NT2/D1 (cell line): ENCODE measurements around the gene OR52A1.

Source experiments
- YY1 ChIP-seq: IDR thresholded peaks from 2 replicates; pipeline ENCODE4 v1.6.1; 2011; ENCODE audit not compliant: insufficient read length, insufficient read depth
- ZNF274 ChIP-seq: IDR thresholded peaks from 2 replicates; pipeline ENCODE4 v1.6.1; 2011; ENCODE audit warnings: mild to moderate bottlenecking, low read depth, low read length

GRCh38 chr11:5096011-5096410 lies 58.5 kb downstream of the OR52A1 start:
- TF ChIP-seq ZNF274: no peak
- TF ChIP-seq YY1: no peak
